ENCODE results near the gene BHLHA9.
"Not testable (repeated sequence)": the region's sequence is repeated elsewhere in the genome, so short reads cannot be mapped to it uniquely, and the experiment has no call there.

Gene BHLHA9

GRCh38 chr17:1270210-1271029 lies at the start of gene BHLHA9:
TSS of gene BHLHA9 (plus strand) at chr17:1270444. CDS start at chr17:1270564, 120 bp downstream.
- no peak for DNase-seq

- DNase-seq: no peak
Observed at GRCh38 chr17:1221209-1221608, 49.0 kb upstream of the BHLHA9 start.

- DNase-seq: no peak
Observed at GRCh38 chr17:1222321-1222720, 47.9 kb upstream of the BHLHA9 start.

- no peak for DNase-seq
Observed at GRCh38 chr17:1223662-1224061, 46.6 kb upstream of the BHLHA9 start.

- DNase-seq: no peak
Observed at GRCh38 chr17:1224330-1224729, 45.9 kb upstream of the BHLHA9 start.

GRCh38 chr17:1226308-1226707 lies 43.9 kb upstream of the BHLHA9 start:
- DNase-seq: no peak

- DNase-seq: no peak
Observed at GRCh38 chr17:1227365-1227764, 42.9 kb upstream of the BHLHA9 start.

GRCh38 chr17:1227917-1228780 lies 42.1 kb upstream of the BHLHA9 start:
- DNase-seq: peak in 1 of 6 experiments; percentile 14

- DNase-seq: peak in 2 of 6 experiments; percentile 28 to 30
Observed at GRCh38 chr17:1228781-1229348, 41.4 kb upstream of the BHLHA9 start.

- DNase-seq: peak in 4 of 6 experiments; percentile 13 to 36 (median 30)
Observed at GRCh38 chr17:1229349-1229899, 40.8 kb upstream of the BHLHA9 start.

GRCh38 chr17:1229900-1230501 lies 40.2 kb upstream of the BHLHA9 start:
- DNase-seq: no peak

- no peak for DNase-seq
Observed at GRCh38 chr17:1231456-1231855, 38.8 kb upstream of the BHLHA9 start.

- no peak for DNase-seq
Observed at GRCh38 chr17:1232331-1232730, 37.9 kb upstream of the BHLHA9 start.

GRCh38 chr17:1232786-1233185 lies 37.5 kb upstream of the BHLHA9 start:
- DNase-seq: no peak

GRCh38 chr17:1234455-1234854 lies 35.8 kb upstream of the BHLHA9 start:
- DNase-seq: no peak

GRCh38 chr17:1237471-1237870 lies 32.8 kb upstream of the BHLHA9 start:
- DNase-seq: no peak

- peak in 3 of 6 experiments; percentile 12 to 48 (median 39) for DNase-seq
Observed at GRCh38 chr17:1239210-1239609, 31.0 kb upstream of the BHLHA9 start.

- DNase-seq: not testable (repeated sequence)
Observed at GRCh38 chr17:1240426-1240825, 29.8 kb upstream of the BHLHA9 start.

- DNase-seq: no peak
Observed at GRCh38 chr17:1241929-1242328, 28.3 kb upstream of the BHLHA9 start.

- DNase-seq: no peak
Observed at GRCh38 chr17:1244606-1245012, 25.6 kb upstream of the BHLHA9 start.

GRCh38 chr17:1251866-1252608 lies 18.2 kb upstream of the BHLHA9 start:
- DNase-seq: no peak

GRCh38 chr17:1255041-1255440 lies 15.2 kb upstream of the BHLHA9 start:
- no peak for DNase-seq

All from stimulated activated naive CD4-positive, alpha-beta T cell (primary cell).